Measurements from ENCODE around the gene MOSMO. TPM values are rescaled to one million over a fixed set of nuclear protein-coding genes. Genes with fewer than 3 reads are reported as not detected.

MOSMO gene
- total and polyA plus RNA-seq, 2 of the 13 experiments (the other 11 are each of a cell fraction or from before 2014, with no cell fraction given), result 26.7 to 32.6 TPM

GRCh38 chr16:22099256-22099975 is 91.5 kb downstream of the MOSMO start (continued):
- TF ChIP-seq ZNF256 (CRISPR knock-in tag; conservative IDR thresholded peaks at IDR 0.05), result no peak
- TF ChIP-seq, protein P1, sequence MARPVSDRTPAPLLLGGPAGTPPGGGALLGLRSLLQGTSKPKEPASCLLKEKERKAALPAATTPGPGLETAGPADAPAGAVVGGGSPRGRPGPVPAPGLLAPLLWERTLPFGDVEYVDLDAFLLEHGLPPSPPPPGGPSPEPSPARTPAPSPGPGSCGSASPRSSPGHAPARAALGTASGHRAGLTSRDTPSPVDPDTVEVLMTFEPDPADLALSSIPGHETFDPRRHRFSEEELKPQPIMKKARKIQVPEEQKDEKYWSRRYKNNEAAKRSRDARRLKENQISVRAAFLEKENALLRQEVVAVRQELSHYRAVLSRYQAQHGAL (CRISPR knock-in tag; IDR thresholded peaks at IDR 0.05; ENCODE audit: not compliant biosample characterization), result no peak
- TF ChIP-seq, protein P2, sequence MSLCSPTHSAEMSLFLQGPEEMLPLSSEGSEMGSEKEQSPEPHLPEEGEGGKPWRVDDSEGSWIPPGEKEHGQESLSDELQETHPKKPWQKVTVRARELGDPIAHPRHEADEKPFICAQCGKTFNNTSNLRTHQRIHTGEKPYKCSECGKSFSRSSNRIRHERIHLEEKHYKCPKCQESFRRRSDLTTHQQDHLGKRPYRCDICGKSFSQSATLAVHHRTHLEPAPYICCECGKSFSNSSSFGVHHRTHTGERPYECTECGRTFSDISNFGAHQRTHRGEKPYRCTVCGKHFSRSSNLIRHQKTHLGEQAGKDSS (CRISPR knock-in tag; IDR thresholded peaks at IDR 0.05; ENCODE audit: borderline replicate concordance, low read depth), result no peak
- no peak for TF ChIP-seq ZFP82 (CRISPR knock-in tag; IDR thresholded peaks at IDR 0.05; ENCODE audit: borderline replicate concordance)
- no peak; the same call in 1 of the 2 replicates for TF ChIP-seq SPEN (CRISPR knock-in tag; IDR thresholded peaks at IDR 0.05; ENCODE audit: low read depth)
- TF ChIP-seq ZNF446 (CRISPR knock-in tag; IDR thresholded peaks at IDR 0.05), result no peak
- TF ChIP-seq, protein P3, sequence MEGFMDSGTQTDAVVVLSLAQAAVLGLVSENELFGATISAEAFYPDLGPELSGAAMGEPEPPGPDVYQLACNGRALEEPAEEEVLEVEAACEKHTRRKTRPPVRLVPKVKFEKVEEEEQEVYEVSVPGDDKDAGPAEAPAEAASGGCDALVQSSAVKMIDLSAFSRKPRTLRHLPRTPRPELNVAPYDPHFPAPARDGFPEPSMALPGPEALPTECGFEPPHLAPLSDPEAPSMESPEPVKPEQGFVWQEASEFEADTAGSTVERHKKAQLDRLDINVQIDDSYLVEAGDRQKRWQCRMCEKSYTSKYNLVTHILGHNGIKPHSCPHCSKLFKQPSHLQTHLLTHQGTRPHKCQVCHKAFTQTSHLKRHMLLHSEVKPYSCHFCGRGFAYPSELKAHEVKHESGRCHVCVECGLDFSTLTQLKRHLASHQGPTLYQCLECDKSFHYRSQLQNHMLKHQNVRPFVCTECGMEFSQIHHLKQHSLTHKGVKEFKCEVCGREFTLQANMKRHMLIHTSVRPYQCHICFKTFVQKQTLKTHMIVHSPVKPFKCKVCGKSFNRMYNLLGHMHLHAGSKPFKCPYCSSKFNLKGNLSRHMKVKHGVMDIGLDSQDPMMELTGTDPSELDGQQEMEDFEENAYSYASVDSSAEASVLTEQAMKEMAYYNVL (CRISPR knock-in tag; IDR thresholded peaks at IDR 0.05; ENCODE audit: borderline replicate concordance), result peak; percentile 64; the same call in 1 of the 2 replicates
- TF ChIP-seq, protein P4, sequence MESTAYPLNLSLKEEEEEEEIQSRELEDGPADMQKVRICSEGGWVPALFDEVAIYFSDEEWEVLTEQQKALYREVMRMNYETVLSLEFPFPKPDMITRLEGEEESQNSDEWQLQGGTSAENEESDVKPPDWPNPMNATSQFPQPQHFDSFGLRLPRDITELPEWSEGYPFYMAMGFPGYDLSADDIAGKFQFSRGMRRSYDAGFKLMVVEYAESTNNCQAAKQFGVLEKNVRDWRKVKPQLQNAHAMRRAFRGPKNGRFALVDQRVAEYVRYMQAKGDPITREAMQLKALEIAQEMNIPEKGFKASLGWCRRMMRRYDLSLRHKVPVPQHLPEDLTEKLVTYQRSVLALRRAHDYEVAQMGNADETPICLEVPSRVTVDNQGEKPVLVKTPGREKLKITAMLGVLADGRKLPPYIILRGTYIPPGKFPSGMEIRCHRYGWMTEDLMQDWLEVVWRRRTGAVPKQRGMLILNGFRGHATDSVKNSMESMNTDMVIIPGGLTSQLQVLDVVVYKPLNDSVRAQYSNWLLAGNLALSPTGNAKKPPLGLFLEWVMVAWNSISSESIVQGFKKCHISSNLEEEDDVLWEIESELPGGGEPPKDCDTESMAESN (CRISPR knock-in tag; conservative IDR thresholded peaks at IDR 0.05), result no peak
- TF ChIP-seq ZNF224 (CRISPR knock-in tag; IDR thresholded peaks at IDR 0.05), result no peak
- 0 out of 2 replicates have a peak, but pooled peaks have one; percentile 30 for TF ChIP-seq ATF3 (CRISPR knock-in tag; IDR thresholded peaks at IDR 0.05)
- no peak for TF ChIP-seq CHD2 (IDR thresholded peaks at IDR 0.05; ENCODE audit: low read depth, low read length)
- no peak for TF ChIP-seq ZSCAN5A (CRISPR knock-in tag; IDR thresholded peaks at IDR 0.05; ENCODE audit: borderline replicate concordance)
- 0 out of 2 replicates have a peak, but pooled peaks have one; percentile 36 for TF ChIP-seq ZNF547 (CRISPR knock-in tag; IDR thresholded peaks at IDR 0.05)
- no peak for TF ChIP-seq ZNF883 (CRISPR knock-in tag; IDR thresholded peaks at IDR 0.05; ENCODE audit: not compliant biosample characterization)
- TF ChIP-seq ARID5B (CRISPR knock-in tag; IDR thresholded peaks at IDR 0.05), result no peak
- no peak for TF ChIP-seq MYC (CRISPR knock-in tag; IDR thresholded peaks at IDR 0.05; ENCODE audit: borderline replicate concordance)

Measured in HepG2 (cell line).